Liver (tissue), 9 donors: ENCODE data around the gene MRPL24. TPM values are rescaled to one million over a fixed set of nuclear protein-coding genes. Genes with fewer than 3 reads are reported as not detected.

Experiments
- DNase-seq: peaks from one replicate; pipeline ENCODE4 v3.0.0-alpha.2; 2017; ENCODE audit warnings: low spot score
- H3K27ac ChIP-seq, 2 donors: one replicate each; pipeline ENCODE4 v1.7.0; 2013; ENCODE audit warnings: inconsistent platforms in 2 of 2, low read length in 2 of 2, control low read depth in 1 of 2, low read depth in 1 of 2, mild to moderate bottlenecking in 1 of 2
- H3K27me3 ChIP-seq, 4 donors: one replicate each; pipeline versions ENCODE4 v1.6.1 to v1.7.0; 2013; ENCODE audit warnings: low read length in 3 of 4, inconsistent platforms in 1 of 4, mild to moderate bottlenecking in 1 of 4, moderate library complexity in 1 of 4; ENCODE audit not compliant: control insufficient read depth in 4 of 4, insufficient read depth in 4 of 4
- H3K36me3 ChIP-seq, 4 donors: one replicate each; pipeline versions ENCODE4 v1.6.1 to v1.7.0; 2013; ENCODE audit warnings: low read length in 3 of 4, mild to moderate bottlenecking in 3 of 4, low read depth in 1 of 4, moderate library complexity in 1 of 4; ENCODE audit not compliant: control insufficient read depth in 4 of 4, insufficient read depth in 3 of 4
- H3K4me1 ChIP-seq, 4 donors: one replicate each; pipeline versions ENCODE4 v1.6.1 to v1.7.0; 2013; ENCODE audit warnings: low read length in 3 of 4, mild to moderate bottlenecking in 3 of 4, moderate library complexity in 1 of 4; ENCODE audit not compliant: control insufficient read depth in 4 of 4, insufficient read depth in 4 of 4
- H3K4me3 ChIP-seq, 3 donors: one replicate each; pipeline versions ENCODE4 v1.6.1 to v1.7.0; 2013; ENCODE audit warnings: low read length in 3 of 3, control low read depth in 1 of 3, low read depth in 1 of 3, mild to moderate bottlenecking in 1 of 3
- H3K9ac ChIP-seq, 2 donors: one replicate each; pipeline ENCODE4 v1.7.0; 2013; ENCODE audit warnings: low read length in 2 of 2, mild to moderate bottlenecking in 2 of 2, moderate library complexity in 2 of 2, control low read depth in 1 of 2, low read depth in 1 of 2
- H3K9me3 ChIP-seq, 4 donors: one replicate each; pipeline versions ENCODE4 v1.6.1 to v1.7.0; 2013; ENCODE audit warnings: low read length in 3 of 4; ENCODE audit not compliant: control insufficient read depth in 4 of 4
- ATF3 ChIP-seq: IDR thresholded peaks from 2 replicates; pipeline ENCODE4 v1.6.1; 2016; ENCODE audit warnings: antibody characterized with exemption
- CTCF ChIP-seq: fragments of 150-350 bp; IDR thresholded peaks from 2 replicates; pipeline ENCODE4 v1.5.1; 2017; ENCODE audit warnings: improper control_type of control experiment, low read depth, low read length; ENCODE audit not compliant: missing input control
- EGR1 ChIP-seq, 2 donors: IDR thresholded peaks; 2 replicates each; pipeline ENCODE4 v1.6.1; 2016 to 2018; ENCODE audit warnings: antibody characterized with exemption in 2 of 2, low read depth in 2 of 2
- FOXA1 ChIP-seq: IDR thresholded peaks from 2 replicates; pipeline ENCODE4 v1.6.1; 2016; ENCODE audit warnings: antibody characterized with exemption
- FOXA2 ChIP-seq: IDR thresholded peaks from 2 replicates; pipeline ENCODE4 v1.6.1; 2016; ENCODE audit warnings: antibody characterized with exemption
- HNF4A ChIP-seq, 2 donors: conservative IDR thresholded peaks; 2 replicates each; pipeline ENCODE4 v1.6.1; 2016; ENCODE audit warnings: antibody characterized with exemption in 2 of 2, mild to moderate bottlenecking in 2 of 2
- HNF4G ChIP-seq: IDR thresholded peaks from 2 replicates; pipeline ENCODE4 v1.6.1; 2016; ENCODE audit warnings: antibody characterized with exemption
- MAX ChIP-seq: IDR thresholded peaks from 2 replicates; pipeline ENCODE4 v1.6.1; 2016; ENCODE audit warnings: antibody characterized with exemption
- NR2F2 ChIP-seq: IDR thresholded peaks from 2 replicates; pipeline ENCODE4 v1.6.1; 2016; ENCODE audit warnings: antibody characterized with exemption
- RAD21 ChIP-seq, 2 donors: IDR thresholded peaks; 2 replicates each; pipeline ENCODE4 v1.6.1; 2016; ENCODE audit warnings: antibody characterized with exemption in 2 of 2, mild to moderate bottlenecking in 2 of 2
- REST ChIP-seq: IDR thresholded peaks from 2 replicates; pipeline ENCODE4 v1.6.1; 2016; ENCODE audit warnings: antibody characterized with exemption, mild to moderate bottlenecking
- RXRA ChIP-seq, 2 donors: IDR thresholded peaks; 2 replicates each; pipeline ENCODE4 v1.6.1; 2017 to 2018; ENCODE audit warnings: antibody characterized with exemption in 2 of 2, mild to moderate bottlenecking in 1 of 2
- TAF1 ChIP-seq: conservative IDR thresholded peaks from 2 replicates; pipeline ENCODE4 v1.6.1; 2016; ENCODE audit warnings: antibody characterized with exemption, mild to moderate bottlenecking
- YY1 ChIP-seq: IDR thresholded peaks from 2 replicates; pipeline ENCODE4 v1.6.1; 2016; ENCODE audit warnings: antibody characterized with exemption, mild to moderate bottlenecking
- ZBTB33 ChIP-seq: IDR thresholded peaks from 2 replicates; pipeline ENCODE4 v1.6.1; 2016; ENCODE audit warnings: antibody characterized with exemption
- WGBS: extraction: QIAGEN DNeasy Blood & Tissue Kit; methylation state at CpG from one replicate; pipeline ENCODE4 v1.1.7; 2013; 5-methylcytosine and 5-hydroxymethylcytosine counted together
- polyA plus RNA-seq, 2 donors: library from polyadenylated mRNA; stranded (reverse) in 1 of 2; unstranded in 1 of 2; fragments of 200-250 nt in 1 of 2; fragments of >200 nt in 1 of 2; fragmentation: Nextera tagmentation in 1 of 2; extraction: Ambion mirVana in 1 of 2; gene quantifications; one replicate each; pipeline versions ENCODE4 v1.2.1 to v1.2.3, GENCODE V29; 2013 to 2015
- total RNA-seq, 2 donors: library from RNA; depleted of rRNA; stranded (reverse); fragments of >200 nt; gene quantifications; one replicate each; pipeline ENCODE4 v1.2.3, GENCODE V29; 2014
- donor health status: healthy.
- donor health status: healthy.
- donor health status: healthy.
- donor health status: healthy.
- donor health status: healthy.

Gene MRPL24
- total and polyA plus RNA-seq, 4 donors: 26.2 to 123 (median 61.1) TPM

GRCh38 chr1:156786640-156787039 lies 45.8 kb upstream of the MRPL24 start:
- Histone ChIP-seq H3K4me1 (no peaks in the 10 kb centered on the region), H3K27me3 (no peaks in the 10 kb centered on the region), H3K9me3 (no peaks in the 10 kb centered on the region), H3K36me3 (peaks cover 11 to 43% (median 31%) of the 10 kb centered on the region in 4 donors), H3K4me3 (no peak overlapping the region), H3K9ac (no peak overlapping the region), H3K27ac (no peak overlapping the region)
- DNase-seq: no peak
- TF ChIP-seq FOXA2 (no peak), FOXA1 (no peak), ZBTB33 (no peak), NR2F2 (no peak), RAD21 (IDR thresholded peaks at IDR 0.05) (no peak), ATF3 (no peak), REST (no peak), YY1 (no peak), EGR1 (IDR thresholded peaks at IDR 0.05; ENCODE audit: low read depth in 2 of 2) (no peak), MAX (no peak), CTCF (no peak), HNF4G (no peak), RXRA (IDR thresholded peaks at IDR 0.05) (no peak)
- 89% methylated on average over 10 of the region's 10 CpGs for WGBS

GRCh38 chr1:156785458-156785857 lies 44.6 kb upstream of the MRPL24 start:
- DNase-seq: no peak
- H3K4me3 ChIP-seq: no peak overlapping the region
- WGBS: 86% methylated on average over 6 of the region's 6 CpGs
- no peak overlapping the region for H3K27ac ChIP-seq
- peaks cover 11 to 34% (median 25%) of the 10 kb centered on the region in 4 donors for H3K36me3 ChIP-seq
- H3K9ac ChIP-seq: no peak overlapping the region
- no peaks in the 10 kb centered on the region for H3K27me3 ChIP-seq
- no peaks in the 10 kb centered on the region for H3K9me3 ChIP-seq
- no peaks in the 10 kb centered on the region for H3K4me1 ChIP-seq
- TF ChIP-seq RAD21 (IDR thresholded peaks at IDR 0.05): no peak
- no peak for TF ChIP-seq TAF1
- TF ChIP-seq HNF4A (conservative IDR thresholded peaks at IDR 0.05): no peak
- no peak for TF ChIP-seq CTCF
- no peak for TF ChIP-seq NR2F2
